ENCODE data around the gene NISCH. TPM values are rescaled to one million over a fixed set of nuclear protein-coding genes. Genes with fewer than 3 reads are reported as not detected.

The NISCH gene
- total and polyA plus RNA-seq, 2 donors (not counting 1 experiment from before 2014, with no cell fraction given): 130 to 169 TPM

DNA sequence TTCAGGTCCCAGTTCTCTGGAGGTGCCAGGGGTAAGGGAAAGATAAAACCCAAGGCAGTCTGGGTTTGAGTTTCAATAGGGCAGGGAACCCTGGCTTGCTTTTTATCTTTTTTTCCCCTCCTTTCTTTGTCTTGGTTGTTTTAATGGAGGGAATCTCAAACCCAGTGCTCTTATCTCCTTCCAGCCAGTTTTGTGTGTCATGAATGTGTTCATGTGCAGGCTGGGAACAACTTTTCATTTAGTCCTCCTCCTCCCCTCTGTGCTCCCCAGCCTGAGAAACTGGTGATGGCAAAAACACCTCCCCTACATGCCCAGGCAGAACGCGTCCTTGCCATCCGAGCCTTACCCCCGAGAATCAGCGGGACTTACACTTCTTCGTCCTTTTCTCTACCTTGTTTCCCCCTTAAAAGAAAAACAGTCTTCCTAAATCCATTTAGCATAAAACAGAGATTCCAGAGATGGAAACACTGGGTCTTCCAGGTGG, 21.4 kb upstream of the NISCH start:
- H4K20me1 ChIP-seq (ENCODE audit: control insufficient read depth, insufficient read depth, low read length, poor library complexity, severe bottlenecking): no peaks in the 10 kb centered on the region
- Mint-ChIP-seq H3K9me3 (ENCODE audit: insufficient read depth) (no peaks in the 10 kb centered on the region), H3K27ac (no peak overlapping the region), H3K4me3 (no peak overlapping the region), H3K27me3 (no peaks in the 10 kb centered on the region), H3K4me1 (no peaks in the 10 kb centered on the region)
- H3K9me3 ChIP-seq (ENCODE audit: control extremely low read depth in 1 of 3, control insufficient read depth in 2 of 3, insufficient read depth in 1 of 3, low read length in 2 of 3): no peaks in the 10 kb centered on the region
- H3K79me2 ChIP-seq (ENCODE audit: control insufficient read depth, insufficient read depth, low read length): no peaks in the 10 kb centered on the region
- ATAC-seq (ENCODE audit: low read depth) (no peak), DNase-seq (no peak)
- TF ChIP-seq, protein P1, sequence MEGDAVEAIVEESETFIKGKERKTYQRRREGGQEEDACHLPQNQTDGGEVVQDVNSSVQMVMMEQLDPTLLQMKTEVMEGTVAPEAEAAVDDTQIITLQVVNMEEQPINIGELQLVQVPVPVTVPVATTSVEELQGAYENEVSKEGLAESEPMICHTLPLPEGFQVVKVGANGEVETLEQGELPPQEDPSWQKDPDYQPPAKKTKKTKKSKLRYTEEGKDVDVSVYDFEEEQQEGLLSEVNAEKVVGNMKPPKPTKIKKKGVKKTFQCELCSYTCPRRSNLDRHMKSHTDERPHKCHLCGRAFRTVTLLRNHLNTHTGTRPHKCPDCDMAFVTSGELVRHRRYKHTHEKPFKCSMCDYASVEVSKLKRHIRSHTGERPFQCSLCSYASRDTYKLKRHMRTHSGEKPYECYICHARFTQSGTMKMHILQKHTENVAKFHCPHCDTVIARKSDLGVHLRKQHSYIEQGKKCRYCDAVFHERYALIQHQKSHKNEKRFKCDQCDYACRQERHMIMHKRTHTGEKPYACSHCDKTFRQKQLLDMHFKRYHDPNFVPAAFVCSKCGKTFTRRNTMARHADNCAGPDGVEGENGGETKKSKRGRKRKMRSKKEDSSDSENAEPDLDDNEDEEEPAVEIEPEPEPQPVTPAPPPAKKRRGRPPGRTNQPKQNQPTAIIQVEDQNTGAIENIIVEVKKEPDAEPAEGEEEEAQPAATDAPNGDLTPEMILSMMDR (IDR thresholded peaks at IDR 0.05): no peak
- no peak for TF ChIP-seq EZH2 (IDR thresholded peaks at IDR 0.05; ENCODE audit: borderline replicate concordance, insufficient read depth, low read depth, low read length, poor library complexity, severe bottlenecking)
- CTCF ChIA-PET: interaction anchor here (1.4 kb wide), 1 partner anchor 12 kb away, joined by 6 read pairs; no protein-coding TSS in a partner anchor
- H3K27me3 ChIP-seq (replicated peaks in 1 of 4; ENCODE audit: control extremely low read depth in 1 of 4, control insufficient read depth in 3 of 4, insufficient read depth in 4 of 4, low read length in 3 of 4): peaks cover 0 to 2% (median 0%) of the 10 kb centered on the region in 4 experiments
- WGBS (ENCODE audit: insufficient coverage): 100% methylated on average over 6 of the region's 6 CpGs
- H3K4me1 ChIP-seq (ENCODE audit: control insufficient read depth in 2 of 2, insufficient read depth in 2 of 2, low read length in 2 of 2): no peaks in the 10 kb centered on the region
- H3K9ac ChIP-seq (ENCODE audit: low read length): no peak overlapping the region
- H3K27ac ChIP-seq (ENCODE audit: low read length in 2 of 2): no peak overlapping the region
- no peaks in the 10 kb centered on the region for H3K36me3 ChIP-seq (replicated peaks in 1 of 2; ENCODE audit: control extremely low read depth in 1 of 2, control insufficient read depth in 1 of 2, extremely low read depth in 1 of 2, insufficient read depth in 2 of 2, low read length in 1 of 2)
- intact Hi-C loops (cut with micrococcal nuclease): no loop called here
- no peak overlapping the region for H2AFZ ChIP-seq (ENCODE audit: insufficient read depth, low read depth, low read length, poor library complexity, severe bottlenecking)
- no peak overlapping the region for H3K4me2 ChIP-seq (replicated peaks; ENCODE audit: low read depth, low read length, poor library complexity, severe bottlenecking)
- POLR2A ChIA-PET: no interaction called here
- H3K4me3 ChIP-seq (ENCODE audit: control extremely low read depth in 1 of 5, extremely low read depth in 1 of 5, insufficient read depth in 1 of 5, low read depth in 2 of 5, low read length in 4 of 5): no peak overlapping the region

DNA sequence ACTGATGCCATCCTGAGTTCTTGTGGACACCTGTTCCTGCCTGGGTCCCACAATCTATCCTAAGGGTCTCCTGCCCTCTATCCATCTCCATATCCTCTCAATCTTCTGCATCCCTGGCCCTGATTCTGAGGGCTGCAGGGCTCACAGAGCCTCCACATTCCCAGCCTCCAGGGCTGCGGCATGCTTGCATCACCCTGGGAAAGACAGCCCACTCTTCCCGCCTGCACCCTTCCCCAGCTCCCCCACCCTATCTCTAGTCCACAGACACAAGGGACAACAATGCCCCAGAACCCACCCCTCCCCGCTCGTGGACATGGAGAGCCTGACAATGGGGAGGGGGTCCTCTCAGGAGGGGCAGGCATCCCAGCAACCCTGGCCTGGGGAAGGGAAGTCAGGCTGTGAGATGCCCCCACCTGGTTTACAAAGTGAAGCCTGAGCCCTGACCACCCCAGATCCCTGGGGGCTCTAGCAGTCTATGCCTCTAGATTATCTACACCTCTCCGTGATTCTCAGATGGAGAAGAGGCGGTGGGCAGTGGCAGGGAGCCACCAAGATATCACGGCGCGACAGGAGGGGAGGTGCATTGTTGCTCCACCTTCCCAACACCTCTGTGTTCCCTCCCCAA, 20.8 kb upstream of the NISCH start:
- Histone ChIP-seq H3K79me2 (ENCODE audit: control insufficient read depth, insufficient read depth, low read length) (no peaks in the 10 kb centered on the region), H3K27ac (ENCODE audit: low read length in 2 of 2) (no peak overlapping the region), H3K4me3 (ENCODE audit: control extremely low read depth in 1 of 5, extremely low read depth in 1 of 5, insufficient read depth in 1 of 5, low read depth in 2 of 5, low read length in 4 of 5) (no peak overlapping the region), H3K4me2 (replicated peaks; ENCODE audit: low read depth, low read length, poor library complexity, severe bottlenecking) (no peak overlapping the region), H3K9ac (ENCODE audit: low read length) (no peak overlapping the region), H3K36me3 (replicated peaks in 1 of 2; ENCODE audit: control extremely low read depth in 1 of 2, control insufficient read depth in 1 of 2, extremely low read depth in 1 of 2, insufficient read depth in 2 of 2, low read length in 1 of 2) (no peaks in the 10 kb centered on the region), H2AFZ (ENCODE audit: insufficient read depth, low read depth, low read length, poor library complexity, severe bottlenecking) (no peak overlapping the region), H3K4me1 (ENCODE audit: control insufficient read depth in 2 of 2, insufficient read depth in 2 of 2, low read length in 2 of 2) (no peaks in the 10 kb centered on the region), H3K9me3 (ENCODE audit: control extremely low read depth in 1 of 3, control insufficient read depth in 2 of 3, insufficient read depth in 1 of 3, low read length in 2 of 3) (no peaks in the 10 kb centered on the region), H3K27me3 (replicated peaks in 1 of 4; ENCODE audit: control extremely low read depth in 1 of 4, control insufficient read depth in 3 of 4, insufficient read depth in 4 of 4, low read length in 3 of 4) (no peaks in the 10 kb centered on the region), H4K20me1 (ENCODE audit: control insufficient read depth, insufficient read depth, low read length, poor library complexity, severe bottlenecking) (no peaks in the 10 kb centered on the region)
- intact Hi-C loops (cut with micrococcal nuclease): no loop called here
- no peak for DNase-seq
- Mint-ChIP-seq H3K27me3 (no peaks in the 10 kb centered on the region), H3K4me1 (no peaks in the 10 kb centered on the region), H3K27ac (no peak overlapping the region), H3K9me3 (ENCODE audit: insufficient read depth) (no peaks in the 10 kb centered on the region), H3K4me3 (no peak overlapping the region)
- CTCF ChIA-PET: interaction anchor here (0.8 kb wide), 1 partner anchor 22 kb away, joined by 4 read pairs; no protein-coding TSS in a partner anchor
- ATAC-seq (ENCODE audit: low read depth): no peak
- POLR2A ChIA-PET: no interaction called here
- TF ChIP-seq, protein P1 (IDR thresholded peaks at IDR 0.05): no peak
- TF ChIP-seq EZH2 (IDR thresholded peaks at IDR 0.05; ENCODE audit: borderline replicate concordance, insufficient read depth, low read depth, low read length, poor library complexity, severe bottlenecking): no peak
- WGBS (ENCODE audit: insufficient coverage): 96% methylated on average over 6 of the region's 9 CpGs
